MM.1S (cell line): Measurements from ENCODE around the gene HEPACAM.

ENCODE experiments used
- DNase-seq: peaks from one replicate; pipeline ENCODE4 v3.0.0-alpha.2; 2015
- H2AFZ ChIP-seq: fragments of 300-600 bp; sonication (generic); 2 replicates; pipeline ENCODE4 v1.6.0; 2016; ENCODE audit warnings: antibody characterized with exemption, low read length
- H3F3A ChIP-seq: fragments of 300-600 bp; sonication (generic); 2 replicates; pipeline ENCODE4 v1.6.1; 2016; ENCODE audit warnings: mild to moderate bottlenecking, antibody characterized with exemption, low read length, moderate library complexity, mixed read lengths; ENCODE audit not compliant: insufficient read depth
- H3K27ac ChIP-seq: fragments of 300-600 bp; sonication (generic); 2 replicates; pipeline ENCODE4 v1.5.1; 2016; ENCODE audit warnings: mild to moderate bottlenecking, low read length
- H3K27me3 ChIP-seq: fragments of 300-600 bp; sonication (generic); replicated peaks from 2 replicates; pipeline ENCODE4 v1.6.0; 2016; ENCODE audit warnings: low read length; ENCODE audit not compliant: insufficient read depth
- H3K36me3 ChIP-seq: fragments of 300-600 bp; sonication (generic); replicated peaks from 2 replicates; pipeline ENCODE4 v1.6.1; 2016; ENCODE audit warnings: mild to moderate bottlenecking, low read length, mixed read lengths; ENCODE audit not compliant: insufficient read depth
- H3K4me1 ChIP-seq: fragments of 300-600 bp; sonication (generic); 2 replicates; pipeline ENCODE4 v1.6.1; 2016; ENCODE audit warnings: low read length, mixed read lengths
- H3K4me2 ChIP-seq: fragments of 300-600 bp; sonication (generic); 2 replicates; pipeline ENCODE4 v1.6.0; 2016; ENCODE audit warnings: low read depth, low read length
- H3K4me3 ChIP-seq: fragments of 300-600 bp; sonication (generic); 2 replicates; pipeline ENCODE4 v1.5.1; 2016; ENCODE audit warnings: low read length, mixed read lengths
- H3K79me2 ChIP-seq: fragments of 300-600 bp; sonication (generic); 2 replicates; pipeline ENCODE4 v1.6.1; 2016; ENCODE audit warnings: mixed run types, low read length, mixed read lengths
- H3K9ac ChIP-seq: fragments of 300-600 bp; sonication (generic); 2 replicates; pipeline ENCODE4 v1.6.1; 2016; ENCODE audit warnings: low read length, mixed read lengths
- H3K9me2 ChIP-seq: fragments of 300-600 bp; sonication (generic); replicated peaks from 2 replicates; pipeline ENCODE4 v1.6.1; 2016; ENCODE audit warnings: mild to moderate bottlenecking, low read length, mixed read lengths; ENCODE audit not compliant: insufficient read depth
- H3K9me3 ChIP-seq: fragments of 300-600 bp; sonication (generic); replicated peaks from 2 replicates; pipeline ENCODE4 v1.6.1; 2016; ENCODE audit warnings: mild to moderate bottlenecking, low read length, mixed read lengths; ENCODE audit not compliant: insufficient read depth
- H4K20me1 ChIP-seq: fragments of 300-600 bp; sonication (generic); 2 replicates; pipeline ENCODE4 v1.6.1; 2016; ENCODE audit warnings: mild to moderate bottlenecking, low read length, moderate library complexity, mixed read lengths; ENCODE audit not compliant: insufficient read depth
- CTCF ChIP-seq: fragments of 300-600 bp; sonication (generic); IDR thresholded peaks from 2 replicates; pipeline ENCODE4 v1.5.1; 2016; ENCODE audit warnings: antibody characterized with exemption, low read length, mixed read lengths
- EZH2 ChIP-seq: fragments of 300-600 bp; sonication (generic); optimal IDR thresholded peaks from 2 replicates; pipeline ENCODE3; 2017; ENCODE audit warnings: low read depth, mild to moderate bottlenecking, antibody characterized with exemption, low read length, mixed read lengths
- EZH2phosphoT487 ChIP-seq: fragments of 300-600 bp; sonication (generic); IDR thresholded peaks from 2 replicates; pipeline ENCODE4 v1.6.1; 2018; ENCODE audit warnings: antibody characterized with exemption, low read length

The HEPACAM gene

GRCh38 chr11:124892146-124892545 lies 43.7 kb downstream of the HEPACAM start:
- Histone ChIP-seq H2AFZ (no peak overlapping the region), H3K4me1 (no peaks in the 10 kb centered on the region), H3K79me2 (no peaks in the 10 kb centered on the region), H3K27ac (no peak overlapping the region), H3K36me3 (no peaks in the 10 kb centered on the region), H3K4me3 (no peak overlapping the region), H3K27me3 (no peaks in the 10 kb centered on the region), H3K4me2 (no peak overlapping the region), H4K20me1 (no peaks in the 10 kb centered on the region), H3F3A (no peaks in the 10 kb centered on the region), H3K9ac (no peak overlapping the region), H3K9me2 (no peaks in the 10 kb centered on the region), H3K9me3 (no peaks in the 10 kb centered on the region)
- TF ChIP-seq CTCF: no peak
- DNase-seq: no peak

GRCh38 chr11:124891373-124891861 lies 44.4 kb downstream of the HEPACAM start:
- no peaks in the 10 kb centered on the region for H3K79me2 ChIP-seq
- H3K9me2 ChIP-seq: no peaks in the 10 kb centered on the region
- H3K4me3 ChIP-seq: no peak overlapping the region
- H3K27ac ChIP-seq: no peak overlapping the region
- no peaks in the 10 kb centered on the region for H3K4me1 ChIP-seq
- no peak for DNase-seq
- H3K4me2 ChIP-seq: no peak overlapping the region
- no peaks in the 10 kb centered on the region for H3K9me3 ChIP-seq
- H3K36me3 ChIP-seq: no peaks in the 10 kb centered on the region
- H3F3A ChIP-seq: no peaks in the 10 kb centered on the region
- no peaks in the 10 kb centered on the region for H3K27me3 ChIP-seq
- no peak overlapping the region for H3K9ac ChIP-seq
- H4K20me1 ChIP-seq: no peaks in the 10 kb centered on the region
- TF ChIP-seq EZH2 (no peak), EZH2phosphoT487 (no peak), CTCF (no peak)
- H2AFZ ChIP-seq: no peak overlapping the region

GRCh38 chr11:124890683-124891372 lies 45.0 kb downstream of the HEPACAM start:
- H3K27ac ChIP-seq: no peak overlapping the region
- H3K4me1 ChIP-seq: no peaks in the 10 kb centered on the region
- H3K27me3 ChIP-seq: no peaks in the 10 kb centered on the region
- no peak overlapping the region for H3K4me3 ChIP-seq
- no peak for DNase-seq
- no peak overlapping the region for H2AFZ ChIP-seq
- no peak overlapping the region for H3K9ac ChIP-seq
- H3K9me2 ChIP-seq: no peaks in the 10 kb centered on the region
- H3K9me3 ChIP-seq: no peaks in the 10 kb centered on the region
- H3K36me3 ChIP-seq: no peaks in the 10 kb centered on the region
- no peaks in the 10 kb centered on the region for H4K20me1 ChIP-seq
- no peak overlapping the region for H3K4me2 ChIP-seq
- no peaks in the 10 kb centered on the region for H3F3A ChIP-seq
- TF ChIP-seq CTCF: no peak
- TF ChIP-seq EZH2phosphoT487: no peak
- no peak for TF ChIP-seq EZH2
- H3K79me2 ChIP-seq: no peaks in the 10 kb centered on the region
